Kidney (tissue), 14 donors: ENCODE results near the gene NDEL1. TPM values are rescaled to one million over a fixed set of nuclear protein-coding genes. Genes with fewer than 3 reads are reported as not detected.

Source experiments
- DNase-seq, 5 donors: peaks; one replicate each; pipeline ENCODE4 v3.0.0-alpha.2; 2013 to 2020
- FAIRE-seq: peaks from 2 replicates; lab custom pipeline; 2012; peaks lifted over from hg19 to GRCh38; lab: Jason Lieb, UNC
- H3K27ac ChIP-seq, 2 donors: one replicate each; pipeline ENCODE4 v1.7.0; 2013; ENCODE audit warnings: low read depth in 2 of 2, low read length in 2 of 2, inconsistent platforms in 1 of 2
- H3K27me3 ChIP-seq: one replicate; pipeline ENCODE4 v1.7.1; 2013; ENCODE audit warnings: low read length, inconsistent platforms; ENCODE audit not compliant: control insufficient read depth, insufficient read depth
- H3K36me3 ChIP-seq, 3 donors: one replicate each; pipeline versions ENCODE4 v1.7.0 to v1.7.1; 2013; ENCODE audit warnings: low read length in 3 of 3, control low read depth in 1 of 3, inconsistent platforms in 1 of 3; ENCODE audit not compliant: insufficient read depth in 3 of 3, control insufficient read depth in 2 of 3
- H3K4me1 ChIP-seq, 3 donors: one replicate each; pipeline versions ENCODE4 v1.7.0 to v1.7.1; 2013; ENCODE audit warnings: low read length in 3 of 3, inconsistent platforms in 1 of 3, low read depth in 1 of 3; ENCODE audit not compliant: control insufficient read depth in 2 of 3, insufficient read depth in 2 of 3
- H3K4me3 ChIP-seq, 3 donors: one replicate each; pipeline versions ENCODE4 v1.7.0 to v1.8.1; 2013; ENCODE audit warnings: low read length in 3 of 3, control low read depth in 1 of 3, inconsistent platforms in 1 of 3
- H3K9ac ChIP-seq, 3 donors: one replicate each; pipeline versions ENCODE4 v1.7.0 to v1.7.1; 2013; ENCODE audit warnings: low read length in 3 of 3, control low read depth in 1 of 3, inconsistent platforms in 1 of 3
- H3K9me3 ChIP-seq, 3 donors: one replicate each; pipeline versions ENCODE4 v1.7.0 to v1.7.1; 2013; ENCODE audit warnings: low read length in 3 of 3, control low read depth in 1 of 3, inconsistent platforms in 1 of 3; ENCODE audit not compliant: control insufficient read depth in 2 of 3, insufficient read depth in 1 of 3
- intact Hi-C: fragments of 100-400 bp; cut with DNase I; formaldehyde crosslinking; loops from one replicate; pipeline ENCODE4 v1.11.1; 2022
- polyA plus RNA-seq: library from polyadenylated mRNA; stranded (reverse); fragments of 350-450 nt; fragmentation: Illumina TruSeq; extraction: RNeasy Lipid Tissue Mini Kit (QIAGEN cat#74804); gene quantifications from one replicate; pipeline ENCODE4 v1.2.3, GENCODE V29; 2014; ENCODE audit warnings: low read depth, low replicate concordance; ENCODE audit not compliant: insufficient read depth
- total RNA-seq: library from RNA; stranded (reverse); fragmentation: NEBNext Ultra II Directional; extraction: Animal tissue kit (Norgen Biotek cat#: 25700); gene quantifications from one replicate; pipeline ENCODE4 v1.2.1, GENCODE V29; 2021
- TF ChIP-seq, protein P1 (sequence below): IDR thresholded peaks from 3 replicates; pipeline ENCODE4 v1.5.1; 2012; ENCODE audit warnings: mild to moderate bottlenecking, moderate library complexity, borderline replicate concordance; ENCODE audit not compliant: insufficient read depth; ENCODE audit errors: extremely low read depth
- donor health status: control.
- donor health status: control.
- donor health status: control.
- donor health status: control.
- donor health status: control.
- donor health status: DM: yes; HTN: yes; CAD: no.
- donor health status: Normal renal cell carcinoma (clear cell type).

The NDEL1 gene
- total and polyA plus RNA-seq, 2 donors from 2014 or later, result 17.9 to 66.1 TPM

- no peak for DNase-seq
- Histone ChIP-seq H3K9ac (no peak overlapping the region), H3K9me3 (no peaks in the 10 kb centered on the region), H3K4me1 (peaks cover 0 to 6% (median 6%) of the 10 kb centered on the region in 3 donors), H3K36me3 (peaks cover 0 to 7% (median 4%) of the 10 kb centered on the region in 3 donors), H3K27ac (no peak overlapping the region), H3K4me3 (no peak overlapping the region), H3K27me3 (no peaks in the 10 kb centered on the region)
- FAIRE-seq, result no peak
- TF ChIP-seq, protein P1, sequence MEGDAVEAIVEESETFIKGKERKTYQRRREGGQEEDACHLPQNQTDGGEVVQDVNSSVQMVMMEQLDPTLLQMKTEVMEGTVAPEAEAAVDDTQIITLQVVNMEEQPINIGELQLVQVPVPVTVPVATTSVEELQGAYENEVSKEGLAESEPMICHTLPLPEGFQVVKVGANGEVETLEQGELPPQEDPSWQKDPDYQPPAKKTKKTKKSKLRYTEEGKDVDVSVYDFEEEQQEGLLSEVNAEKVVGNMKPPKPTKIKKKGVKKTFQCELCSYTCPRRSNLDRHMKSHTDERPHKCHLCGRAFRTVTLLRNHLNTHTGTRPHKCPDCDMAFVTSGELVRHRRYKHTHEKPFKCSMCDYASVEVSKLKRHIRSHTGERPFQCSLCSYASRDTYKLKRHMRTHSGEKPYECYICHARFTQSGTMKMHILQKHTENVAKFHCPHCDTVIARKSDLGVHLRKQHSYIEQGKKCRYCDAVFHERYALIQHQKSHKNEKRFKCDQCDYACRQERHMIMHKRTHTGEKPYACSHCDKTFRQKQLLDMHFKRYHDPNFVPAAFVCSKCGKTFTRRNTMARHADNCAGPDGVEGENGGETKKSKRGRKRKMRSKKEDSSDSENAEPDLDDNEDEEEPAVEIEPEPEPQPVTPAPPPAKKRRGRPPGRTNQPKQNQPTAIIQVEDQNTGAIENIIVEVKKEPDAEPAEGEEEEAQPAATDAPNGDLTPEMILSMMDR, result no peak
- intact Hi-C loops, result no loop called here
Measured at GRCh38 chr17:8439681-8440080, 4.0 kb downstream of the NDEL1 start.

GRCh38 chr17:8441690-8442089 is 6.0 kb downstream of the NDEL1 start:
- peaks cover 0 to 13% (median 10%) of the 10 kb centered on the region in 3 donors for H3K36me3 ChIP-seq
- FAIRE-seq (no peak), DNase-seq (no peak)
- no peaks in the 10 kb centered on the region for H3K27me3 ChIP-seq
- no peak overlapping the region for H3K9ac ChIP-seq
- H3K4me1 ChIP-seq, result peaks cover 0 to 6% (median 4%) of the 10 kb centered on the region in 3 donors
- no peak overlapping the region for H3K4me3 ChIP-seq
- no peak overlapping the region for H3K27ac ChIP-seq
- no peaks in the 10 kb centered on the region for H3K9me3 ChIP-seq
- intact Hi-C loops, result no loop called here
- TF ChIP-seq, protein P1, result no peak

- peaks cover 0 to 16% (median 10%) of the 10 kb centered on the region in 3 donors for H3K36me3 ChIP-seq
- peaks cover 0 to 6% (median 4%) of the 10 kb centered on the region in 3 donors for H3K4me1 ChIP-seq
- DNase-seq (no peak), FAIRE-seq (no peak)
- intact Hi-C loops, result no loop called here
- no peak overlapping the region for H3K27ac ChIP-seq
- no peaks in the 10 kb centered on the region for H3K27me3 ChIP-seq
- no peak overlapping the region for H3K9ac ChIP-seq
- H3K9me3 ChIP-seq, result no peaks in the 10 kb centered on the region
- TF ChIP-seq, protein P1, result no peak
- H3K4me3 ChIP-seq, result no peak overlapping the region
Measured at GRCh38 chr17:8442310-8442709, 6.6 kb downstream of the NDEL1 start.

DNA sequence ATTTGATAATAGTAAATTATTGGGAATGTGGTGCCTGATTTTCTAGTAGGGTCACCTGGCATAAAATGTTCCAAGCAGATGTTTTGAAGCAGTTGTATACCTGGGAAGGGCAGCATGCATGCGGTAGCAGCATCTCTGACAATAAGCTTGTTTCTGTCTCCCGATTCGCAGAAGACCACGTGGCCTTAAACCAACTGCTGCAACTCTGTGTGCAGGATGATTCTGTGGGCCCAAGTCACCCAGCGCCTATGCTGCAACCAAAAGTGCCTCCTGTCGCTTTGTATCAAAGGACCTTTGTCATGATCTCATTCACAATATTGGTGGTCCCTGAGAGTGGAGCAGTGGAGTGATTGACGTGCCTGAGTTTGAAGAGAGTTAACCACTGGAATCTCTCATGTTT is 8.1 kb downstream of the NDEL1 start:
- peaks cover 0 to 19% (median 12%) of the 10 kb centered on the region in 3 donors for H3K36me3 ChIP-seq
- FAIRE-seq, result no peak
- intact Hi-C loops, result no loop called here

More for the DNA sequence above, 8.1 kb downstream of the NDEL1 start:
- TF ChIP-seq, protein P1, result no peak
- no peaks in the 10 kb centered on the region for H3K9me3 ChIP-seq
- no peak overlapping the region for H3K9ac ChIP-seq
- H3K4me3 ChIP-seq, result no peak overlapping the region
- H3K27me3 ChIP-seq, result no peaks in the 10 kb centered on the region
- peaks cover 0 to 6% (median 6%) of the 10 kb centered on the region in 3 donors for H3K4me1 ChIP-seq
- H3K27ac ChIP-seq, result no peak overlapping the region
- no peak for DNase-seq
